HG02623 (cell line): Measurements from ENCODE around the gene MAPK1.
"Not testable (repeated sequence)": the region's sequence is repeated elsewhere in the genome, so short reads cannot be mapped to it uniquely, and the experiment has no call there.

Experiments
- ATAC-seq: cut with Tn5 transposase; IDR thresholded peaks from one replicate; pipeline ENCODE4 v1.9.1; 2021; ENCODE audit warnings: moderate library complexity; ENCODE audit not compliant: unreplicated experiment

The MAPK1 gene

DNA sequence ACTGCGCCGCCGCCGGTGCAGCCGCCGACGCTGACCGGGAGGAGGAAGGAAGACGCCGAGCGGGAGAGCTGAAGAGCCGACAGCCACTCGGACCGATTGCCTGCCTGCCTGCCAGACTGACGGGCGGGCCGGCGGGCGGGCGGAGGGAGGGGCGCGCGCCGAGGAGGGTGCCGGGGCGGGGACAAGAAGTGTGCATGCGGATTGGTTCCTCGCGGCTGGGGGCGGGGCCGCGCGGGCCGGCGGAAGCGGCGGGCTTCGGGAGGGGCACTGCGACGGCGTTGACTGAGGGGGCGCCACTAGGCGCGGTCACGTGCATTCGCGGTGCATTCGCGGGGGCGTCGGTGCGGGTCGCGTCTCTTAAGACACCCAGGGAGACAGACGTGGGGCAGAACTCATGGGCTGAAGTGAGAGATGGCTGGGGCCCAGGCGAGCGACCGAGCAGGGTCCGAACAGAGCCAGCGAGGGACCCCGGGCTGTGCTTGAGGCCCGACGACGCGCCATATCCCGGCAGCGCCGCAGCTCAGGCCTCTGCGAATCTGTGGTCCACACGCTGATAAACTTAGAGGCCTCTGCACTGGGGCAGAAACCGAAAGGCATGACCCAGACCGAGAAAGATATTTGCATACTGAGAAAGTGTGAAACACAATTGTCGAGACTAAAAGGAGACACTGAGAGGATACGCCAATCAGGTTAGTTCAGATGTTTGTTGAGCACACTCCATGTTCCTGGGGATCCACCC, at the start of gene MAPK1:
Gene MAPK1 (minus strand): TSS at position 118 of the 739 bp plus-strand sequence. CDS start 205 bp downstream, outside the sequence.
- ATAC-seq, result peak; percentile 75

DNA sequence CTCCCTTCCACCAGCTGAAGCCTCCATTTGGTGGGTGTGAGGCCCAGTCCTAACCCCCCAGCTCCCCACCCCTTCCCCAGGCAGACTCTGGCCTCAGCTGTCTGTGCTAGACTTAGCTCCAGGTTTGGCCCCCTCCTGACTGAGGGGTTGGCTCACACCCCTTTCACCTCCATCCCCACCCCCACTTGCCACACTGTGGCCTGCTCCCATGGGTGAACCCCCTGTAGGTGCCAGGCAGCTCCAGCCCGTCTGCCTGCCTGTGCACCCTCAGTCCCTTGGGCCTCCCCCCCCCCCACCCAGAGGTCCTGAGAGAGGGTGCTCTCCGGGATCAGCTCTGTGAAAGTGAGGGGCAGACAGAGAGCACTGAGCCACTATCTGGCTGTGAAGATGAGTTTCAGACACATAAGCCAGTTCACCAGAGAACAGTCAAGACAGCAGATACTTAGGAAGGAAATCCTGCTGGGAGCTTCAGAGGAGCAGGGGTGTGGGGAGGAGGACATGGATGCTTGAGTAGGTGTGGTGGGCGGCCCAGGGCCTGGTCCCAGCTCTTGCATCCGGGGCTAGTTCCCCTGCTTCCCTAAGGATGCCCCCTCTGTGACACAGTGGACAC, 49.0 kb upstream of the MAPK1 start:
- ATAC-seq, result no peak

DNA sequence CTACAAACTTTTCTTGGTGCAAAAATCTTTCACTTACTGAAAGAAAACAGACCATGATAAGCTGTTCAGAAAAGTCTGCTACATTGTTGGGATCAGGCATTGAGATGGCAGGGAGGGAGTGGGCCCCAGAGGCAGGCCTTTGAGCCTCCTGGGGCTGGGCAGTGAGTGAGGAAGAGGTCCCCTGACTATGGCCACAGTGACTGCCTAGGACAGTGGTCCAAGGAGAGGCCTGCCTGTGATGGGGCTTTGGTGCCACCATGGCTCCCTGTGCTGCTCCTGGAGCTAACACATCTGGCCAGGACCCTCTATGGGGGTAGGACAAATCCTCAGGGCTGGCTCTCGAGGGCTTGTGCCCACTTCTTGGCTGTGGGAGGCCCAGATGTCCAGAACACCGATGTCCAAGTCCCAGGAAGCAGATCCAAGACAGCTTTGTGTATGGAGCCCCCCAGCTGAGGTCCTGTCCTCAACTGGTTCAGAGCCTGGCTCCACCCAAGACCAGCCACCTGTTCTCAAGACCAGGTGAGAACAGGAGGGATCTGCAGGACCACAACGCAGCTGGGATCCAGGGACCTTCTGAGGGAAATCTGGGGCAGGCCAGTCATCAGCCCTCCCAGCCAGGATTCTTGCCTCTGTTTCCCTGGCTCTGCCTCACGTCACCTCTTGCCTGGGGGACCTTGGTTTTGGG, 48.3 kb upstream of the MAPK1 start:
- no peak for ATAC-seq

DNA sequence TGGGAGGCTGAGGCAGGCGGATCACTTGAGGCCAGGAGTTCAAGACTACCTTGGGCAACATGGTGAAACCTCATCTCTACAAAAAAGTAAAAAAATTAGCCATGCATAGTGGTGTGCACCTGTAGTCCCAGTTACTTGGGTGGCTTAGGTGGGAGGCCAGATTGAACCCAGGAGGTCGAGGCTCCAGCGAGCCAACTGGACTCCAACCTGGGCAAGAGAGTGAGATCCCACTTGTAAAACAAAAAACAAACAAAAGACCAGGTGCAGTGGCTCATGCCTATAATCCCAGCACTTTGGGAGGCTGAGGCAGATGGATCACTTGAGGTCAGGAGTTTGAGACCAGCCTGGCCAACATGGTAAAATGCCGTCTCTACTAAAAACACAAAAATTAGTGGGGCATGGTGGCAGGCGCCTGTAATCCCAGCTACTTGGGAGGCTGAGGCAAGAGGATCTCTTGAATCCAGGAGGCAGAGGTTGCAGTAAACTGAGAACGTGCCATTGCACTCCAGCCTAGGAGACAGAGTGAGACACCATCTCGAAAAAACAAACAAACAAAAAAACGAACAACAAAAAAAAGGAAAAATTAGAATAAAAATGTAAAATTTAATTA, 46.7 kb upstream of the MAPK1 start:
- not testable (repeated sequence) for ATAC-seq

DNA sequence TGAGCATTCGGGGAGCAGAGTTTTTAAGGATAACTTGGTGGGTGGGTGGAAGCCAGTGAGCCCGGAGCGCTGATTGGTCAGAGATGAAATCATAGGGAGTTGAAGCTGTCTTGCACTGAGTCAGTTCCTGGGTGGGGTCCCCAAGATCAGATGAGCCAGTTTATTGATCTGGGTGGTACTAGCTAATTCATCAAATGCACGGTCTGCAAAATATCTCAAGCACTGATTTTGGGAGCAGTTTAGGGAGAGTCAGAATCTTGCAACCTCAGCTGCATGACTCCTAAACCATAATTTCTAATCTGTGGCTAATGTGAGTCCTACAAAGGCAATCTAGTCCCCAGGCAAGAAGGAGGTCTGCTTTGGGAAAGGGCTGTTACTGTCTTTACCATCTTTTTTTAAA, 42.9 kb upstream of the MAPK1 start:
- not testable (repeated sequence) for ATAC-seq

DNA sequence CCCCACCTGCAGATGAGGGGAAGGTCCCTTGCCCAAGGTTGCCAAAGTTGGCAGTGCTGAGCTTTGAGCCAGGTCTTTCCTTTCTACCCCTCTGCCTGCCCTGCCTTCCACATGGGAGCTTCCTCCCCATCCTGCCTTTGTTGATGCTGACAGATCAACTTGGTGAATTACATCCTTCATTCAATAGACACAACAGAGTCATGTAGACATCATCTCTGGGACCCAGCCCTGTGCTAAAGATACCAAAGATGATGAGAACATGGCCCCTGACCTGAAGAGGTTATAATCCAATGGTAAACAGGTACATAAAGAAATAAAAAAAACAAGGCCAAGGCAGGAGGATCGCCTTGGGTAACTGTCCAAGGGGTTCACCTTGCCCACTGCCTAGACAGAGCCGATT, 42.4 kb upstream of the MAPK1 start:
- ATAC-seq, result no peak

DNA sequence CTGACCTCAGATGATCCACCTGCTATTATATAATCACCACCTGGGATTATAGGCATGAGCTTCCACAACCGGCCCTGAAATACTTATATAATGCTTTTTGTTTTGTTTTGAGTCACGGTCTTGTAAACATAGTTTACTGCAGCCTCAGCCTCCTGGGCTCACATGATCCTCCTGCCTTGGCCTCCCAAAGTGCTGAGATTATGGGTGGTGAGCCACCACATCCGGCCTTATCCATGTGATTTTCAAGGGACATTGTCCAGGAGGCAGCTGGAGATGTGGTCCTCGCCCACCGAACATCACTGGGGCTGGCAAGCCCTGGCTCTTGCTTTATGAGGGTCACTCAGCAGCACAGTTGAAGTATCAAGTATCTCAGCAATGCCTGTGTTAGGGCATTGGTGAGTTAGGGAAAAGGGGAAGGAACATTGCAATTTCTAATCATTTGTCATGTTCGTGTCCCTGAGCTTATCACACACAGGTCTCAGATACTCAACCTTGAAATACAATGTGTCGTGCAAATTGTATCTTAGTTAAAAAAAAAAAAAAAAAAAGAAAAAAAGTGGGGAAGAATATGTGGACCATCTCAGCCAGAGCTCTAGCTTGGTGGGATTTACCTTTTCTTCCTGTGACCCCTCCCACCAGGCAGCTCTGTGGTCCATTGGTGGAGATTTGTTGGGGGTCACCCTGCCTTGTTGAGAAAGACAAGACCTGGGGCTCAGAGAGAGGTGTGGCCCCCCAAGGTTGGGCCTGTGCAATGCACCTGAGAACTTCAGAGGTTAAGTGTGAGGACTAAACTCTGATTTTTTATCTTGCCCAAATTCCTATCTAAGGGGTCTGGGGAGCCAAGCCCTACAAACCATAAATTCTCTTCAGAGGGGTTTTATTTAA, 40.4 kb upstream of the MAPK1 start:
- no peak for ATAC-seq

DNA sequence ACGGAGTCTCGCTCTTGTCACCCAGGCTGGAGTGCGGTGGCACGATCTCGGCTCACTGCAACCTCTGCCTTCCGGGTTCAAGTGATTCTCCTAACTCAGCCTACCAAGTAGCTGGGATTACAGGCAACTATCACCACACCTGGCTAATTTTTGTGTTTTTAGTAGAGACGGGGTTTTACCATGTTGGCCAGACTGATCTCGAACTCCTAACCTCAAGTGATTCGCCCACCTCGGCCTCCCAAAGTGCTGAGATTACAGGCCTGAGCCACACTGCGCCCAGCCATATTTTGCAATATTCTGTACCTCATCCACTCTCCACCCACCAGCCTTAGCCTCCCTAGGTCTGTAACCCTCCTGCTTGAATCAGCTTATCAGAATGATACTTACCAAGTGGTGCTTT, 37.8 kb upstream of the MAPK1 start:
- not testable (repeated sequence) for ATAC-seq

DNA sequence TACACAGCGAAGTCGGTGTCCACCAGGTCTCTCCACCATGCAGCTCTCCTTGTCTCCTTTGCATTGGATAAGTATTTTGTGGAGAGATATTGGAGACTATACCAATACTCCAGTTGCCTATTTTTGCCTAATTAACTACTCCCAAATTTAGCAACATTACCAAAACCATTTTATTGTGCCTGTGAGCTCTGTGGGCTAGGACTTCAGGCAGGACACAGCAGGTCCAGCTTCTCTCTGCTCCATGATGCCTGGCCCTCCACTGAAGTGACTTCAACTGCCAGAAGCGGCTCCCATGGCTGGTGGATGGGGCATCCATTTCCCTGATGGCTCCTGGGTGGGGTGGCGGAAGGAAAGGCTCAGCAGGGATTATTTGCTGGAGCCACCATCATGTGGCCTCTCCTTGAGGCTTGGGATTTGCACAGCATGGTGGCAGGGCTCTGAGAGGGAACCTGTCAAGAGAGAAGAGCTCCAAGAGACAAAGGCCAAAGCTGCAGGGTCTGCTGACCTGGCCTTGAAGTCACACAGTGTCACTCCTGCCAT, 36.9 kb upstream of the MAPK1 start:
- ATAC-seq, result no peak

DNA sequence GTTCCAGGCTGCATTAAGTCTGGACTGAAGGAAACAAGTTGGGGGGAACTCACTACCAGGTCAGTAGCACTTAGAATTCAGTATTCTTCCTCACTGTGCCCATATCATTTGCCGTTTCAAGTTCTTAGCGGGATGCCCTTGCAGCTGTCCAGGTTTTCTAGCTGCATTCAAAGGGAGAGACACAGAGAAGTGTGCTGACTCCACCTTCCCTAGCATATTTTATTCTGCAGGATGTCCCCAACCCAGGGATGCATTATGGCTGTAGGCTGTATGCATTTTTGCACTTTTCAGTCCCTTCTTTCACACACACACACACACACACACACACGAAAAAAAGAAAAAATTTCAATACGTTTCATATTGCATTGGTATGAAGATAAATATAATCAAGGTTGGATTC, 35.8 kb upstream of the MAPK1 start:
- ATAC-seq, result no peak

DNA sequence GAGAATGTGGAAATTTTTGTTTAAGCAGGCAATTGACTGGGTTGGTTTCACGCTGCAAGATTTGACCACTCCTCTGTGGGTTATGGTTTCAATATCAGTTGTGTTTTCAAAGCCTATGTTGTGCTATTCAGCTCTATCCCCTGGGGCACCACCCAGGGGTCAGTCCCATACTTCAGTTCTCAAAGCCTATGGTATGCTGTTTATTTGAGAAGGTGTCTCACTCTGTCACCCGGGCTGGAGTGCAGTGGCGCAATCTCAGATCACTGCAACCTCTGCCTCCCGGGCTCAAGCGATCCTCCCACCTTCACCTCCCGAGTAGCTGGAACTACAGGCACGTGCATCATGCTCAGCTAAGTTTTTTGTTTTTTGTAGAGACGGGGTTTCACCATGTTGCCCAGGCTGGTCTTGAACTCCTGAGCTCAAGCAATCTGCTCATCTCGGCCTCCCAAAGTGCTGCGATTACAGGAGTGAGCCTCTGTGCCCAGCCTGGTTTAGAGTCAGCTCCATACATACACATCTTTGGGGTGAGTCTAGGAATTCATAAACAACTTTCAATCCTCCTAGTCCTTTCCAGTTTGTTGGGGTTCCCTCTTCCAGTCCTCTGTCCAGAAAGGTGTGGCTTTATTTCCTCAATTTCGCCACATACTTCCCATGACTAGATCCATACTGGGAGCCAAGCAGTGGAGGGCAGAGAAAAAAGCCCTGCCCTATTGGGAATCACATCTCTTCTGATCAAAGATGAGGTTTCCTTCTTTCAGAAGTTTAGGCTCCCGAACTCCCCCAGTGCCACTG, 35.0 kb upstream of the MAPK1 start:
- ATAC-seq, result no peak

DNA sequence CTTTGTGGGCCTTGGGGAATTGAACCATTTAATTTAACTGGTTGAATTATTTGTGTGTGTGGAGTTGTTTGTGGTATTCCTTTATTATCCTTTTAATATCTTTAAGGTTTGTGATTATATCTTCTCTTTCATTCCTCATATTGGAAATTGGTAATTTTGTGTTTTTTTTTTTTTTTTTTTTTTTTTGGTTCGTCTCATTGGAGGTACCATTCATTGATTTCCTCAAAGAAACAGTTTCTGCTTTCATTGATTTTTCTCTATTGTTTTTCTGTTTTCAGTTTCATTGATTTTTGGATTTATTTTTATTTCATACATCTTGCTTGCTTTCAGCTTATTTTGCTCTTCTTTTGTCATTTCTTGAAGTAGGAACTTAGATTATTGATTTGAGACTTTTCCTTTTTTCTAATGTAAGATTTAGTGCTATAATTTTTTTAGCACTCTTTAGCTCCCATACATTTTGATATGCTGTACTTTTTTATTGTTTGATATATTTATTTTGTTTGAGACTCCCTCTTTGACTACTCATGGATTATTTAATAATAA, 31.0 kb upstream of the MAPK1 start:
- no peak for ATAC-seq

DNA sequence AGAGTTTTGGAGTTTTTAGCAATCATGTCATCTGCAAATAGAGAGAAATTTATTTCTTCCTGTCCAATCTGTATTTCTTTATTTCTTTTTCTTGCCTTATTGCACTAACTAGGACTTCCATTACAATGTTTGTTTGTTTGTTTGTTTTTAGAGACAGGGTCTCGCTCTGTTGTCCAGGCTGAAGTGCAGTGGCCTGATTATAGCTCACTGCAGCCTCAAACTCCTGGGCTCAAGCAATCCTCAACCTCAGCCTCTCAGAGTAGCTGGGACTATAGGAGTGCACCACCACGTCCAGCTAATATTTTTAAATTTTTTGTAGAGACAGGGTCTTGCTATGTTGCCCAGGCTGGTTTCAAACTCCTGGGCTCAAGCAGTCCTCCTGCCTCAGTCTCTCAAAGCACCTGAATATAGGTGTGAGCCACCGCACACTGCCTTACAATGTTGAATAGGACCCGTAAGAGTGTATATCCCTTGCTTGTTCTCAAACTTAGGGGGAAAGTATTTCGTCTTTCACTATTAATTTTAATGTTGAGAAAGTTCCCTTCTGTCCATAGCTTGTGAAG, 29.6 kb upstream of the MAPK1 start:
- ATAC-seq, result no peak

DNA sequence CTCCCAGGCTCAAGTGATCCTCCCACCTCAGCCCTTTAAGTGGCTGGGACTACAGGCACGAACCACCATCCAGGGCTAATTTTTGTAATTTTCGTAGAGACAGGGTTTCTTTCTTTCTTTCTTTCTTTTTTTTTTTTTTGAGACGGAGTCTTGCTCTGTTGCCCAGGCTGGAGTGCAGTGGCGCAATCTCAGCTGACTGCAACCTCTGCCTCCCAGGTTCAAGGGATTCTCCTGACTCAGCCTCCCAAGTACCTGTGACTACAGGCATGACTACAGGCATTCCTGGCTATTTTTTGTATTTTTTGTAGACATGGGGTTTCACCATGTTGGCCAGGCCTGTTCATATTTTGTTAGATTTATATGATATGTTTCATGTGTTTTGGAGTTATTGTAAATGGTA, 28.8 kb upstream of the MAPK1 start:
- ATAC-seq, result not testable (repeated sequence)

DNA sequence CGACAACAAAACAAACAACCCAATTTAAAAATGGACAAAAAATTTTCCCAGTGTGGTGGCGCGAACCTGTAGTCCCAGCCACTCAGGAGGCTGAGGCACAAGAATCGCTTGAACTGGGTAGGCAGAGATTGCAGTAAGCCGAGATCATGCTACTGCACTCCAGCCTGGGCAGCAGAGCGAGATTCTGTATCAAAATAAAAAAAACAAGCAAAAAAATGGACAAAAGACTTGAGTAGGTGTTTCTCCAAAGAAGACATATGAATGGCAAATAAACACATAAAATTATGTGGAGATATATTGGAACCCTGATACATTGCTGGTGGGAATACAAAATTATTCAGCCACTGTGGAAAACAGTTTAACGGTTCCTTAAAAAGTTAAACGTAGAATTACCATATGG, 27.4 kb upstream of the MAPK1 start:
- no peak for ATAC-seq

DNA sequence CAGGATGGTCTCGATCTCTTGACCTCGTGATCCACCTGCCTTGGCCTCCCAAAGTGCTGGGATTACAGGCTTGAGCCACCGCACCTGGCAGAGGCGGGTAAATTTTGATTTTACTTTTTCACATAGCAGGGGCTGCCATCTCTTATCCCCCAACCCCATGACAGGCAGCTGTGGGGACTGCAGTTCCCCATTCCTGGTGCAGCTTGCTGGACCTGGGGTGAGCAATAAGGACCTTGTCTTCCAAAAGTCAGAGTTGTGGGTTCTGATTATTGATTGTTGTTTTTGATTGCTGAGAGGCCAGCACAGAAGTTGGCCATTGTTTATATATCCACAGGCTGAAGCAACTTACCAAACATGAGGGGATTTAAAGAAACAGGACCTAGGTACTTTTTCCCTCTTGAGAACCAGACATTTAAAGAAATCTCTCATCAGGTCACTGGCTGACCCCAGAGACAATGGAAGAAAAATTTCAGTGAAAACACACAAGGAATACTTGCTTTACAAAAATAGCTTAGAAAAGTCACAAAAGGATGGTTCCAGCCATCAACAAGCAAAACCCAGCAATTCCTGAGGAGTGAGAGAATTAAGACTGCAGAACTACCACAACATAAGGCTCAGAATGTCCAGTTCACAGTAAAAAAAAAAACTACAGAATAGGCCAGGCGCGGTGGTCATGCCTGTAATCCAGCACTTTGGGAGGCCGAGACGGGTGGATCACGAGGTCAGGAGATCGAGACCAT, 22.0 kb upstream of the MAPK1 start:
- ATAC-seq, result no peak

DNA sequence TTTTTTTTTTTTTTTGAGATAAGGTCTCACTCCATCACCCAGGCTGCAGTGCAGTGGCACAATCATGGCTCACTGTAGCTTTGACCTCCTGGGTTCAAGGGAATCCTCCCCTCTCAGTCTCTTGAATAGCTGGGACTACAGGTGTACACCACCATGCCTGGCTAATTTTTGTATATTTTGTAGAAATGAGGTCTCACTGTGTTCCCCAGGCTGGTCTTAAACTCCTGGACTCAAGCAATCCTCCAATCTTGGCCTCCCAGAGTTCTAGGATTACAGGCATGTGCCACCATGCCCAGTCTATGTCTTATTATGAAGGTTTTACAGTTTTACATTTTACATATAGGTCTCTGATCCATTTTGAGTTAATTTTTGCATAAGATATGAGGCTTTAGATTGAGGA, 20.4 kb upstream of the MAPK1 start:
- no peak for ATAC-seq

DNA sequence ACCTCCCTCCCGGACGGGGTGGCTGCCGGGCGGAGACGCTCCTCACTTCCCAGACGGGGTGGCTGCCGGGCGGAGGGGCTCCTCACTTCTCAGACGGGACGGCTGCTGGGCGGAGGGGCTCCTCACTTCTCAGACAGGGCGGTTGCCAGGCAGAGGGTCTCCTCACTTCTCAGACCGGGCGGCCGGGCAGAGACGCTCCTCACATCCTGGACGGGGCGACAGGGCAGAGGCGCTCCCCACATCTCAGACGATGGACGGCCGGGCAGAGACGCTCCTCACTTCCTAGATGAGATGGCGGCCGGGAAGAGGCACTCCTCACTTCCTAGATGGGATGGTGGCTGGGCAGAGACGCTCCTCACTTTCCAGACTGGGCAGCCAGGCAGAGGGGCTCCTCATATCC, 16.5 kb upstream of the MAPK1 start:
- ATAC-seq, result not testable (repeated sequence)
